Measurements from ENCODE around the gene STAB2.

GRCh38 chr12:103737881-103738280 is 150.8 kb downstream of the STAB2 start:
- TF ChIP-seq CTCF (IDR thresholded peaks at IDR 0.05) (no peak), POLR2A (IDR thresholded peaks at IDR 0.05) (no peak)

All from esophagus squamous epithelium (tissue), 4 donors.